BLaER1 treated with 17β-estradiol and CSF1 and Interleukin-3, amounts not matched to agents 10 nM and 100 nM (cell line): ENCODE data around the gene PPP1R15A.
"Not testable (repeated sequence)": the region's sequence is repeated elsewhere in the genome, so short reads cannot be mapped to it uniquely, and the experiment has no call there.

Source experiments
- H3K27ac ChIP-seq, 11 experiments: shearing (Covaris generic); formaldehyde crosslinking; 2 replicates each; pipeline ENCODE4 v1.8.1; 2022
- H3K27me3 ChIP-seq, 11 experiments: shearing (Covaris generic); formaldehyde crosslinking; 2 replicates each; pipeline ENCODE4 v1.8.1; 2022
- H3K36me3 ChIP-seq, 11 experiments: shearing (Covaris generic); formaldehyde crosslinking; 2 replicates each; pipeline ENCODE4 v1.8.1; 2022
- H3K4me1 ChIP-seq, 10 experiments: shearing (Covaris generic); formaldehyde crosslinking; 2 replicates each; pipeline ENCODE4 v1.8.1; 2022
- H3K4me2 ChIP-seq, 11 experiments: shearing (Covaris generic); formaldehyde crosslinking; 2 replicates each; pipeline ENCODE4 v1.8.1; 2022
- H3K4me3 ChIP-seq, 10 experiments: shearing (Covaris generic); formaldehyde crosslinking; 2 replicates each; pipeline ENCODE4 v1.8.1; 2022
- H3K9ac ChIP-seq, 11 experiments: shearing (Covaris generic); formaldehyde crosslinking; 2 replicates each; pipeline ENCODE4 v1.8.1; 2022
- H3K9me3 ChIP-seq, 11 experiments: shearing (Covaris generic); formaldehyde crosslinking; replicated peaks in 1 of 11; 2 replicates each; pipeline ENCODE4 v1.8.1; 2022
- H4K20me1 ChIP-seq, 11 experiments: shearing (Covaris generic); formaldehyde crosslinking; 2 replicates each; pipeline ENCODE4 v1.8.1; 2022
- Cebpa-rat ChIP-seq, 11 experiments: shearing (Covaris generic); IDR thresholded peaks; 2 replicates each; pipeline ENCODE4 v1.8.1; 2022

Gene PPP1R15A

DNA sequence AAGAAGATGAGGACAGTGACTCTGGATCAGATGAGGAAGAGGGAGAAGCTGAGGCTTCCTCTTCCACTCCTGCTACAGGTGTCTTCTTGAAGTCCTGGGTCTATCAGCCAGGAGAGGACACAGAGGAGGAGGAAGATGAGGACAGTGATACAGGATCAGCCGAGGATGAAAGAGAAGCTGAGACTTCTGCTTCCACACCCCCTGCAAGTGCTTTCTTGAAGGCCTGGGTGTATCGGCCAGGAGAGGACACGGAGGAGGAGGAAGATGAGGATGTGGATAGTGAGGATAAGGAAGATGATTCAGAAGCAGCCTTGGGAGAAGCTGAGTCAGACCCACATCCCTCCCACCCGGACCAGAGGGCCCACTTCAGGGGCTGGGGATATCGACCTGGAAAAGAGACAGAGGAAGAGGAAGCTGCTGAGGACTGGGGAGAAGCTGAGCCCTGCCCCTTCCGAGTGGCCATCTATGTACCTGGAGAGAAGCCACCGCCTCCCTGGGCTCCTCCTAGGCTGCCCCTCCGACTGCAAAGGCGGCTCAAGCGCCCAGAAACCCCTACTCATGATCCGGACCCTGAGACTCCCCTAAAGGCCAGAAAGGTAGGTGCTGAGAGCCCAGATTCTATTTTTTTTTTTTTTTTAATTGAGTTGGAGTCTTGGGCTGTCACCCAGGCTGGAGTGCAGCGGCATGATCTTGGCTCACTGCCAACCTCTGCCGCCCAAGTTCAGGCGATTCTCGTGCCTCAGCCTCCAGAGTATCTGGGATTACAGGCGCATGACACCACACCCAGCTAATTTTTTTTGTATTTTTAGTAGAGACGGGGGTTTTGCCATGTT, 2.3 kb downstream of the PPP1R15A start:
- no peaks in the 10 kb centered on the region for H3K27me3 ChIP-seq
- H3K36me3 ChIP-seq = peaks cover 42 to 61% (median 53%) of the 10 kb centered on the region in 11 experiments
- peaks cover 0 to 13% (median 0%) of the 10 kb centered on the region in 11 experiments; a peak in 4 of 22 replicates for H3K9me3 ChIP-seq
- peaks cover 26 to 66% (median 38%) of the 10 kb centered on the region in 11 experiments for H4K20me1 ChIP-seq
- peaks cover 41 to 68% (median 58%) of the 10 kb centered on the region in 10 experiments for H3K4me1 ChIP-seq
- peak overlapping the region; percentile 96 to 100 (median 98) for H3K27ac ChIP-seq
- TF ChIP-seq Cebpa-rat (IDR thresholded peaks at IDR 0.05) = no peak
- H3K4me2 ChIP-seq = peak overlapping the region; percentile 89 to 100 (median 98)
- peak overlapping the region; percentile 96 to 100 (median 99) for H3K9ac ChIP-seq
- peak overlapping the region; percentile 88 to 99 (median 91) for H3K4me3 ChIP-seq

DNA sequence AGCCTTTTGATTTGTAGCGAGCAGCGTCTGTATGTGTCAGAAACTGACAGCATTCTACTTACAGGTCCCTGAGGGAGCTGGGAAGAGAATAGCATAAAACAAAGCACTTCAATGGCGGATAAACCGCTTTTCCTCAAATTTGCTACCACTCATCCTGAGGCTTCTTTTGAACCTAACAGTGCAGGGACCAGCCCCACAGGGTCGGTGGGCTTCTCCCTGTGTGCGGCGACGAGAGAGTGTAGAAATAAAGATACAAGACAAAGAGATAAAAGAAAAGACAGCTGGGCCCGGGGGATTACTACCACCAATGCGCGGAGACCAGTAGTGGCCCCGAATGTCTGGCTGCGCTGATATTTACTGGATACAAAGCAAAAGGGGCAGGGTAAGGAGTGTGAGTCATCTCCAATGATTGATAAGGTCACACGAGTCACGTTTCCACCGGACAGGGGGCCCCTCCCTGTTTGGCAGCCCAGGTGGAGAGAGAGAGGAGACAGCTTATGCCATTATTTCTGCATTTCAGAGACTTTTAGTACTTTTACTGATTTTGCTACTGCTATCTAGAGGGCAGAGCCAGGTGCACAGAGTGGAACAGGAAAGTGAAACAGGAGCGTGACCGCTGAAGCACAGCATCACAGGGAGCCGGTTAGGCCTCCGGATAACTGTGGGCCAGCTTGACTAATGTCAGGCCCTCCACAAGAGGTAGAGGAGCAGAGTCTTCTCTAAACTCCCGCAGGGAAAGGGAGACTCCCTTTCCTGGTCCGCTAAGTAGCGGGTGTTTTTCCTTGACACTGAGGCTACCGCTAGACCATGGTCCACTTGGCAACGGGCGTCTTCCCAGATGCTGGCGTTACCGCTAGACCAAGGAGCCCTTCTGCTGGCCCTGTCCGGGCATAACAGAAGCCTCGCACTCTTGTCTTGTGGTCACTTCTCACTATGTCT, 4.1 kb downstream of the PPP1R15A start:
- peak overlapping the region; percentile 89 to 100 (median 98) for H3K4me2 ChIP-seq
- not testable (repeated sequence) for H3K27me3 ChIP-seq
- H4K20me1 ChIP-seq = peaks cover 26 to 79% (median 38%) of the 10 kb centered on the region in 11 experiments
- H3K4me1 ChIP-seq = peaks cover 54 to 81% (median 63%) of the 10 kb centered on the region in 10 experiments
- H3K9me3 ChIP-seq = peaks cover 0 to 13% (median 0%) of the 10 kb centered on the region in 11 experiments; a peak in 4 of 22 replicates
- peak overlapping the region; percentile 96 to 100 (median 99) for H3K9ac ChIP-seq
- H3K27ac ChIP-seq = peak overlapping the region; percentile 96 to 100 (median 98)
- peak overlapping the region; percentile 88 to 99 (median 91) for H3K4me3 ChIP-seq
- peaks cover 42 to 68% (median 54%) of the 10 kb centered on the region in 11 experiments for H3K36me3 ChIP-seq

DNA sequence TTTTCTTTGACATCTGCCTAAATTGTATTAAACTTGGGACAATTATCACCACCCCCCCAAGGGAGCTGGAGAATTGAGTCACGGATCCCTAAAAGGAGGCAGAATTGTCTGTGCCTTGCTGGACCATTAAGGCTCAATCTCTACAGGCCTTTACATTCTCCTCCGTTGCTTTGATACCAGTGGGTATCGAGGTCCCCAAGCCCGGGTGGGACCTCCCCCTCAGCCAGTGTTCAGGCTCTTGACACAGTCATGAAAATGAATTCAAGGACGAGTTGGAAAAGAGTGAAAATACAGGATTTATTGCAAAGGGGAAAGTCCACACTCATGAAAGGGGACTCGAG, 5.6 kb downstream of the PPP1R15A start:
- H3K27ac ChIP-seq = peak overlapping the region in 8 of 11 experiments; percentile 44 to 99 (median 96); a peak in 15 of 22 replicates

DNA sequence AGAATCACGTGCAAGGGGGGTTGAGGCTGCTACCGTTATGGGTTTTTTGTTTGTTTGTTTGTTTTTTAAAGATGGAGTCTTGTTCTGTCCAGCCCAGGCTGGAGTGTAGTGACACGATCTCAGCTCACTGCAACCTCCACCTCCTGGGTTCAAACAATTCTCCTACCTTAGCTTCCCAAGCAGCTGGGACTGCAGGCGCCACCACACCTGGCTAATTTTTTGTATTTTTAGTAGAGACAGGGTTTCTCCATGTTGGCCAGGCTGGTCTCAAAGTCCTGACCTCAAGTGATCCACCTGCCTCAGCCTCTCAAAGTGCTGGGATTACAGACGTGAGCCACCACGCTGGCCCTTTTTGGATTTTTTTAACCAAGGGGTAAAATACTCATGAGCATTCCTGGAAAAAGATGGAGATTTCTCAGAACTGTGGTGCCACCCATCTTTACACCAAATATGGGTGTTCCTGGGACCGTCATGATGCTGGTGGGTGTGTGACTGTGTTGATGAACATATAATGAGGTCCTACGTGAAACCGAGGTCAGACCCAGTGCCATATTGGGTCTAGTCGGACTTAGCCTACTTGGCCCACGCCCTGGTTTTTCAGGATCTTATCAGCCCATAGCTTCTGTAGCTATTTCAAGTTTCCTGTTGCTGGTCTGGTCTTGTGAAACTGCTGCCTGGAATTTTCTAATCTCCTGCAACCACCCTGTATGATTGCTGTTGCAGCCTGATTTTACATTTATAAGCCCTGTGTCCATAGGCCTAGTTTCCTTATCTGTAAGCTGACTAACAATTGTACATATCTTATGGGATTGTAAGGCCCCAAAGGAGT, 6.2 kb downstream of the PPP1R15A start:
- no peak overlapping the region for H3K4me3 ChIP-seq
- peak overlapping the region in 8 of 11 experiments; percentile 44 to 99 (median 96); a peak in 15 of 22 replicates for H3K27ac ChIP-seq
- H3K9me3 ChIP-seq = peaks cover 9 to 30% (median 17%) of the 10 kb centered on the region in 11 experiments
- H3K27me3 ChIP-seq = no peaks in the 10 kb centered on the region
- H4K20me1 ChIP-seq = peaks cover 22 to 74% (median 31%) of the 10 kb centered on the region in 11 experiments
- no peak overlapping the region; a peak in 3 of 22 replicates for H3K9ac ChIP-seq
- H3K4me2 ChIP-seq = peak overlapping the region; percentile 89 to 100 (median 98); a peak in 17 of 22 replicates
- peaks cover 41 to 66% (median 54%) of the 10 kb centered on the region in 11 experiments for H3K36me3 ChIP-seq
- TF ChIP-seq Cebpa-rat (IDR thresholded peaks at IDR 0.05) = no peak
- H3K4me1 ChIP-seq = peaks cover 45 to 81% (median 61%) of the 10 kb centered on the region in 10 experiments

More for the DNA sequence above, 5.6 kb downstream of the PPP1R15A start:
- TF ChIP-seq Cebpa-rat (IDR thresholded peaks at IDR 0.05) = no peak
- H3K27me3 ChIP-seq = no peaks in the 10 kb centered on the region
- peak overlapping the region; percentile 89 to 100 (median 98); a peak in 19 of 22 replicates for H3K4me2 ChIP-seq
- peaks cover 26 to 79% (median 36%) of the 10 kb centered on the region in 11 experiments for H4K20me1 ChIP-seq
- peak overlapping the region in 1 of 11 experiments; percentile 96; a peak in 3 of 22 replicates for H3K9ac ChIP-seq
- H3K4me1 ChIP-seq = peaks cover 49 to 82% (median 64%) of the 10 kb centered on the region in 10 experiments
- peaks cover 9 to 24% (median 11%) of the 10 kb centered on the region in 11 experiments for H3K9me3 ChIP-seq
- H3K36me3 ChIP-seq = peaks cover 42 to 68% (median 55%) of the 10 kb centered on the region in 11 experiments
- H3K4me3 ChIP-seq = no peak overlapping the region

DNA sequence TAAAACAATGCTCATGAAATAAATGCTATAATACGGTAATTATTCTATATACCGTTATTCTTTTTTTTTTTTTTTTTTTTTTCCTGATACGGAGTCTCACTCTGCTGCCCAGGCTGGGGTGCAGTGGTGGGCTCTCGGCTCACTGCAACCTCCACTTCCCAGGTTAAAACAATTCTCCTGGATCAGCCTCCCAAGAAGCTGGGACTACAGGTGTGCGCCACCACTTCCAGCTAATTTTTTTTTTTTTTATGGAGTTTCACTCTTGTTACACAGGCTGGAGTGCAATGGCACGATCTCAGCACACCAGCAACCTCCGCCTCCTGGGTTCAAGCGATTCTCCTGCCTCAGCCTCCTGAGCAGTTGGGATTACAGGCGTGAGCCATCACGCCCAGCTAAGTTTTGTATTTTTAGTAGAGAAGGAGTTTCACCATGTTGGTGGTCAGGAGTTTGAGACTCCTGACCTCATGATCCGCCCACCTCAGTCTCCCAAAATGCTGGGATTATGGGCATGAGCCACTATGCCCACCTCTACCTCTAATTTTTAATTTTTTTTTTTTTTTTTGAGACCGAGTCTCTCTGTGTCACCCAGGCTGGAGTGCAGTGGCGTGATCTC, 6.9 kb downstream of the PPP1R15A start:
- H3K9ac ChIP-seq = no peak overlapping the region
- no peak overlapping the region for H3K4me3 ChIP-seq
- peak overlapping the region in 2 of 11 experiments; percentile 96 to 99; a peak in 3 of 22 replicates for H3K27ac ChIP-seq
- peaks cover 38 to 74% (median 56%) of the 10 kb centered on the region in 10 experiments for H3K4me1 ChIP-seq
- no peak for TF ChIP-seq Cebpa-rat (IDR thresholded peaks at IDR 0.05)
- H3K9me3 ChIP-seq = peaks cover 9 to 36% (median 20%) of the 10 kb centered on the region in 11 experiments
- peaks cover 14 to 67% (median 24%) of the 10 kb centered on the region in 11 experiments for H4K20me1 ChIP-seq
- H3K36me3 ChIP-seq = peaks cover 34 to 59% (median 47%) of the 10 kb centered on the region in 11 experiments
- no peaks in the 10 kb centered on the region for H3K27me3 ChIP-seq
- peak overlapping the region in 5 of 11 experiments; percentile 93 to 100 (median 96); a peak in 4 of 22 replicates for H3K4me2 ChIP-seq

DNA sequence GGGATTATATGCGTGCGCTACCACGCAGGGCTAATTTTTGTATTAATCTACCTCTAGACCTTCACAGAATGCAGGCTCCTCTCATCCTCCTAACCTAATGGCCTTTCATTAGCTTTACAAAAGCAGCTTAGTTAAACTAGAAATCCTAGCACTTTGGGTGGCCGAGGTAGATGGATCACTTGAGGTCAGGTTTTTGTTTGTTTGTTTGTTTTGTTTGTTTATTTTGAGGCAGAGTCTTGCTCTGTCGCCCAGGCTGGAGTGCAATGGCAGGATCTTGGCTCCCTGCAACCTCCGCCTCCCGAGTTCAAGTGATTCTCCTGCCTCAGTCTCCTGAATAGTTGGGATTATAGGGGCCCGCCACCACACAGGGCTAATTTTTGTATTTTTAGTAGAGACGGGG, 7.5 kb downstream of the PPP1R15A start:
- H3K27me3 ChIP-seq, H3K4me3 ChIP-seq, H3K9ac ChIP-seq: not testable (repeated sequence)
- Histone ChIP-seq H3K36me3 (peaks cover 28 to 53% (median 42%) of the 10 kb centered on the region in 11 experiments), H4K20me1 (peaks cover 9 to 61% (median 18%) of the 10 kb centered on the region in 11 experiments; a peak in 21 of 22 replicates), H3K9me3 (peaks cover 9 to 36% (median 20%) of the 10 kb centered on the region in 11 experiments), H3K4me1 (peaks cover 32 to 68% (median 54%) of the 10 kb centered on the region in 10 experiments), H3K4me2 (peak overlapping the region in 2 of 11 experiments; percentile 50 to 86; a peak in 2 of 22 replicates), H3K27ac (peak overlapping the region in 2 of 11 experiments; percentile 22 to 99; a peak in 1 of 22 replicates)
